SU-DHL-6 (cell line): ENCODE results near the gene FAM98C.

Source experiments
- H2AFZ ChIP-seq: fragments of 200-600 bp; sonication (generic); 2 replicates; pipeline ENCODE4 v1.6.1; 2014; ENCODE audit warnings: low read depth, mild to moderate bottlenecking, moderate library complexity, mixed read lengths, antibody characterized with exemption, low read length; ENCODE audit not compliant: severe bottlenecking
- H3F3A ChIP-seq: fragments of 200-600 bp; shearing (Covaris generic); 2 replicates; pipeline ENCODE4 v1.6.0; 2016; ENCODE audit warnings: antibody characterized with exemption, mild to moderate bottlenecking; ENCODE audit not compliant: insufficient read depth
- H3K27ac ChIP-seq: fragments of 200-600 bp; sonication (generic); 2 replicates; pipeline ENCODE4 v1.5.1; 2016; ENCODE audit warnings: low read depth, mild to moderate bottlenecking, low read length, moderate library complexity, mixed read lengths
- H3K27me3 ChIP-seq: fragments of 200-600 bp; sonication (generic), shearing (Covaris generic); 2 replicates; pipeline ENCODE4 v1.6.0; 2014; ENCODE audit warnings: mild to moderate bottlenecking, low read length
- H3K36me3 ChIP-seq: fragments of 200-600 bp; sonication (generic); 2 replicates; pipeline ENCODE4 v1.6.1; 2014; ENCODE audit warnings: mild to moderate bottlenecking, low read length, mixed read lengths
- H3K4me2 ChIP-seq: fragments of 300-600, 200-600 bp; shearing (Covaris generic), sonication (generic); 2 replicates; pipeline ENCODE4 v1.6.0; 2014; ENCODE audit warnings: low read length, low read depth, mild to moderate bottlenecking; ENCODE audit not compliant: poor library complexity, severe bottlenecking
- H3K4me3 ChIP-seq: fragments of 200-600 bp; sonication (generic); 2 replicates; pipeline ENCODE4 v1.5.1; 2014; ENCODE audit warnings: antibody characterized with exemption, low read length, mild to moderate bottlenecking, mixed read lengths; ENCODE audit not compliant: insufficient read depth, poor library complexity, severe bottlenecking
- H3K79me2 ChIP-seq: fragments of 200-600 bp; sonication (generic); 2 replicates; pipeline ENCODE4 v1.6.1; 2014; ENCODE audit warnings: mild to moderate bottlenecking, low read length, moderate library complexity; ENCODE audit not compliant: insufficient read depth
- H3K9ac ChIP-seq: fragments of 200-600 bp; sonication (generic); 2 replicates; pipeline ENCODE4 v1.7.0; 2014; ENCODE audit warnings: mild to moderate bottlenecking, low read length
- H3K9me2 ChIP-seq: fragments of 200-600 bp; sonication (generic); replicated peaks from 2 replicates; pipeline ENCODE4 v1.6.1; 2014; ENCODE audit warnings: low read length; ENCODE audit not compliant: insufficient read depth
- H3K9me3 ChIP-seq: fragments of 200-600 bp; sonication (generic); 2 replicates; pipeline ENCODE4 v1.6.1; 2014; ENCODE audit warnings: low read length, mixed read lengths; ENCODE audit not compliant: insufficient read depth
- H4K20me1 ChIP-seq: fragments of 200-600 bp; sonication (generic); 2 replicates; pipeline ENCODE4 v1.6.1; 2014; ENCODE audit warnings: low read depth, mild to moderate bottlenecking, antibody characterized with exemption, low read length, moderate library complexity, mixed read lengths
- CTCF ChIP-seq: fragments of 200-600 bp; sonication (generic); IDR thresholded peaks from one replicate; pipeline ENCODE4 v1.5.1; 2017; ENCODE audit warnings: antibody characterized with exemption, mild to moderate bottlenecking, low read length, moderate library complexity; ENCODE audit not compliant: insufficient read depth, poor library complexity, severe bottlenecking
- EZH2phosphoT487 ChIP-seq: fragments of 200-600 bp; sonication (generic), shearing (Covaris generic); conservative IDR thresholded peaks from 2 replicates; pipeline ENCODE4 v1.6.1; 2018; ENCODE audit warnings: mild to moderate bottlenecking, antibody characterized with exemption, low read length, moderate library complexity, mixed read lengths

Gene FAM98C

GRCh38 chr19:38402967-38403674, at the start of gene FAM98C:
Gene FAM98C, plus strand, starts transcription at chr19:38403093. Its CDS starts 61 bp downstream, at chr19:38403154.
- Histone ChIP-seq H3K9me2 (no peaks in the 10 kb centered on the region), H3K79me2 (no peaks in the 10 kb centered on the region), H4K20me1 (no peaks in the 10 kb centered on the region), H3K36me3 (no peaks in the 10 kb centered on the region), H3K4me3 (peak within 1 kb of the TSS; percentile 91), H3F3A (no peaks in the 10 kb centered on the region), H2AFZ (peak within 1 kb of the TSS; percentile 88), H3K9me3 (no peaks in the 10 kb centered on the region), H3K27me3 (no peaks in the 10 kb centered on the region), H3K9ac (peak within 1 kb of the TSS; percentile 89), H3K27ac (peak within 1 kb of the TSS; percentile 53), H3K4me2 (peak within 1 kb of the TSS; percentile 93)
- TF ChIP-seq CTCF (peak; percentile 80), EZH2phosphoT487 (no peak)

GRCh38 chr19:38355728-38356725, 46.9 kb upstream of the FAM98C start:
- Histone ChIP-seq H2AFZ (no peak overlapping the region), H3K9me2 (no peaks in the 10 kb centered on the region), H3K4me2 (no peak overlapping the region), H3K27me3 (no peaks in the 10 kb centered on the region), H3K36me3 (no peaks in the 10 kb centered on the region), H3K79me2 (no peaks in the 10 kb centered on the region), H4K20me1 (no peaks in the 10 kb centered on the region), H3K27ac (no peak overlapping the region), H3K9ac (no peak overlapping the region), H3F3A (no peaks in the 10 kb centered on the region), H3K4me3 (no peak overlapping the region), H3K9me3 (no peaks in the 10 kb centered on the region)
- no peak for TF ChIP-seq CTCF
- no peak for TF ChIP-seq EZH2phosphoT487

- no peaks in the 10 kb centered on the region for H3K9me3 ChIP-seq
- H3K36me3 ChIP-seq = no peaks in the 10 kb centered on the region
- H3K4me3 ChIP-seq = no peak overlapping the region
- H3K27ac ChIP-seq = no peak overlapping the region
- H3K4me2 ChIP-seq = no peak overlapping the region
- no peak for TF ChIP-seq EZH2phosphoT487
- no peak for TF ChIP-seq CTCF
- no peaks in the 10 kb centered on the region for H3K27me3 ChIP-seq
- no peak overlapping the region for H2AFZ ChIP-seq
- H3K9ac ChIP-seq = no peak overlapping the region
- no peaks in the 10 kb centered on the region for H3K79me2 ChIP-seq
- no peaks in the 10 kb centered on the region for H4K20me1 ChIP-seq
- no peaks in the 10 kb centered on the region for H3F3A ChIP-seq
- no peaks in the 10 kb centered on the region for H3K9me2 ChIP-seq
Measured at GRCh38 chr19:38358071-38358470, 44.8 kb upstream of the FAM98C start.
